ENCODE results near the gene POMT1. TPM values are rescaled to one million over a fixed set of nuclear protein-coding genes. Genes with fewer than 3 reads are reported as not detected.
A peak's percentile ranks its signal among the peaks of the same experiment; 100 is the strongest.

POMT1 gene
- total and polyA plus RNA-seq, 2 experiments from 2014 or later = 20.2 to 32.4 TPM

DNA sequence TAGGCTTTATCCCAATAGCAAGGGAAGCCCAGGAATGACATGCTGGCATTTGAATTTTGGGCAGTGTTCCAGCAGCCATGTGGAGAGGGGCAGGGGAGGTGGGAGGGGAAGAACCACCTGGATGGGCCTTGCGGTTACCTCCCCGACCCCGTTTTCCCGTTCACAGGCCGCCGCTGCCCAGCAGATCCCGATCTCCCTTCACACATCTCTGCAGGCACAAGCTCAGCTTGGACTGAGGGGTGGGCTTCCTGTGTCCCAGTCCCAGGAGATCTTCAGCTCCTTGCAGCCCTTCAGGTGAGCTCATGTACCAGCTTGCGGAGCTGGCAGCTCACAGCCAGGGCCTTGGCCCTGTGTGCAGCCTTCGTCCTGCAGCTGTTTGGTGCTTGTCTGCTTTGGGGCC lies 15.7 kb upstream of the POMT1 start:
- DNase-seq (ENCODE audit: low spot score) = no peak
- Histone ChIP-seq H3K79me2 (replicated peaks; ENCODE audit: insufficient read depth) (no peaks in the 10 kb centered on the region; the same call in 1 of the 2 replicates), H4K20me1 (replicated peaks; ENCODE audit: insufficient read depth) (peaks cover 9% of the 10 kb centered on the region), H3K9me2 (ENCODE audit: insufficient read depth) (no peaks in the 10 kb centered on the region), H3K27me3 (ENCODE audit: insufficient read depth) (no peaks in the 10 kb centered on the region), H3F3A (replicated peaks; ENCODE audit: low read depth) (peaks cover 36% of the 10 kb centered on the region), H3K27ac (ENCODE audit: low read depth) (0 out of 2 replicates have a peak overlapping the region, but pooled peaks have one; percentile 63), H2AFZ (no peak overlapping the region), H3K4me3 (no peak overlapping the region), H3K36me3 (ENCODE audit: insufficient read depth) (peaks cover 55% of the 10 kb centered on the region), H3K4me2 (no peak overlapping the region), H3K4me1 (ENCODE audit: insufficient read depth) (no peaks in the 10 kb centered on the region)
- Mint-ChIP-seq H3K27ac (no peak overlapping the region), H3K9me3 (no peaks in the 10 kb centered on the region), H3K36me3 (ENCODE audit: low read depth) (peaks cover 100% of the 10 kb centered on the region), H3K27me3 (ENCODE audit: insufficient read depth, low read depth, poor library complexity) (peaks cover 33% of the 10 kb centered on the region), H3K4me3 (no peak overlapping the region), H3K4me1 (no peaks in the 10 kb centered on the region; the same call in 2 of the 3 replicates)
- TF ChIP-seq CREB1 (CRISPR knock-in tag; IDR thresholded peaks at IDR 0.05; ENCODE audit: low read depth) (no peak), JUNB (IDR thresholded peaks at IDR 0.05; ENCODE audit: unreplicated experiment) (no peak), ZNF331 (CRISPR knock-in tag; IDR thresholded peaks at IDR 0.05; ENCODE audit: low read depth) (no peak), POLR2AphosphoS5 (IDR thresholded peaks at IDR 0.05; ENCODE audit: low read depth) (no peak; the same call in 1 of the 2 replicates), STAT1 (IDR thresholded peaks at IDR 0.05; ENCODE audit: unreplicated experiment) (no peak)
- TF ChIP-seq, protein P1, sequence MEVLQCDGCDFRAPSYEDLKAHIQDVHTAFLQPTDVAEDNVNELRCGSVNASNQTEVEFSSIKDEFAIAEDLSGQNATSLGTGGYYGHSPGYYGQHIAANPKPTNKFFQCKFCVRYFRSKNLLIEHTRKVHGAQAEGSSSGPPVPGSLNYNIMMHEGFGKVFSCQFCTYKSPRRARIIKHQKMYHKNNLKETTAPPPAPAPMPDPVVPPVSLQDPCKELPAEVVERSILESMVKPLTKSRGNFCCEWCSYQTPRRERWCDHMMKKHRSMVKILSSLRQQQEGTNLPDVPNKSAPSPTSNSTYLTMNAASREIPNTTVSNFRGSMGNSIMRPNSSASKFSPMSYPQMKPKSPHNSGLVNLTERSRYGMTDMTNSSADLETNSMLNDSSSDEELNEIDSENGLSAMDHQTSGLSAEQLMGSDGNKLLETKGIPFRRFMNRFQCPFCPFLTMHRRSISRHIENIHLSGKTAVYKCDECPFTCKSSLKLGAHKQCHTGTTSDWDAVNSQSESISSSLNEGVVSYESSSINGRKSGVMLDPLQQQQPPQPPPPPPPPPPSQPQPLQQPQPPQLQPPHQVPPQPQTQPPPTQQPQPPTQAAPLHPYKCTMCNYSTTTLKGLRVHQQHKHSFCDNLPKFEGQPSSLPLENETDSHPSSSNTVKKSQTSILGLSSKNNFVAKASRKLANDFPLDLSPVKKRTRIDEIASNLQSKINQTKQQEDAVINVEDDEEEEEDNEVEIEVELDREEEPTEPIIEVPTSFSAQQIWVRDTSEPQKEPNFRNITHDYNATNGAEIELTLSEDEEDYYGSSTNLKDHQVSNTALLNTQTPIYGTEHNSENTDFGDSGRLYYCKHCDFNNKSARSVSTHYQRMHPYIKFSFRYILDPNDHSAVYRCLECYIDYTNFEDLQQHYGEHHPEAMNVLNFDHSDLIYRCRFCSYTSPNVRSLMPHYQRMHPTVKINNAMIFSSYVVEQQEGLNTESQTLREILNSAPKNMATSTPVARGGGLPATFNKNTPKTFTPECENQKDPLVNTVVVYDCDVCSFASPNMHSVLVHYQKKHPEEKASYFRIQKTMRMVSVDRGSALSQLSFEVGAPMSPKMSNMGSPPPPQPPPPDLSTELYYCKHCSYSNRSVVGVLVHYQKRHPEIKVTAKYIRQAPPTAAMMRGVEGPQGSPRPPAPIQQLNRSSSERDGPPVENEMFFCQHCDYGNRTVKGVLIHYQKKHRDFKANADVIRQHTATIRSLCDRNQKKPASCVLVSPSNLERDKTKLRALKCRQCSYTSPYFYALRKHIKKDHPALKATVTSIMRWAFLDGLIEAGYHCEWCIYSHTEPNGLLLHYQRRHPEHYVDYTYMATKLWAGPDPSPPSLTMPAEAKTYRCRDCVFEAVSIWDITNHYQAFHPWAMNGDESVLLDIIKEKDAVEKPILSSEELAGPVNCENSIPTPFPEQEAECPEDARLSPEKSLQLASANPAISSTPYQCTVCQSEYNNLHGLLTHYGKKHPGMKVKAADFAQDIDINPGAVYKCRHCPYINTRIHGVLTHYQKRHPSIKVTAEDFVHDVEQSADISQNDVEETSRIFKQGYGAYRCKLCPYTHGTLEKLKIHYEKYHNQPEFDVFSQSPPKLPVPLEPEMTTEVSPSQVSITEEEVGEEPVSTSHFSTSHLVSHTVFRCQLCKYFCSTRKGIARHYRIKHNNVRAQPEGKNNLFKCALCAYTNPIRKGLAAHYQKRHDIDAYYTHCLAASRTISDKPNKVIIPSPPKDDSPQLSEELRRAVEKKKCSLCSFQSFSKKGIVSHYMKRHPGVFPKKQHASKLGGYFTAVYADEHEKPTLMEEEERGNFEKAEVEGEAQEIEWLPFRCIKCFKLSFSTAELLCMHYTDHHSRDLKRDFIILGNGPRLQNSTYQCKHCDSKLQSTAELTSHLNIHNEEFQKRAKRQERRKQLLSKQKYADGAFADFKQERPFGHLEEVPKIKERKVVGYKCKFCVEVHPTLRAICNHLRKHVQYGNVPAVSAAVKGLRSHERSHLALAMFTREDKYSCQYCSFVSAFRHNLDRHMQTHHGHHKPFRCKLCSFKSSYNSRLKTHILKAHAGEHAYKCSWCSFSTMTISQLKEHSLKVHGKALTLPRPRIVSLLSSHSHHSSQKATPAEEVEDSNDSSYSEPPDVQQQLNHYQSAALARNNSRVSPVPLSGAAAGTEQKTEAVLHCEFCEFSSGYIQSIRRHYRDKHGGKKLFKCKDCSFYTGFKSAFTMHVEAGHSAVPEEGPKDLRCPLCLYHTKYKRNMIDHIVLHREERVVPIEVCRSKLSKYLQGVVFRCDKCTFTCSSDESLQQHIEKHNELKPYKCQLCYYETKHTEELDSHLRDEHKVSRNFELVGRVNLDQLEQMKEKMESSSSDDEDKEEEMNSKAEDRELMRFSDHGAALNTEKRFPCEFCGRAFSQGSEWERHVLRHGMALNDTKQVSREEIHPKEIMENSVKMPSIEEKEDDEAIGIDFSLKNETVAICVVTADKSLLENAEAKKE (CRISPR knock-in tag; IDR thresholded peaks at IDR 0.05) = no peak
- TF ChIP-seq, protein P2, sequence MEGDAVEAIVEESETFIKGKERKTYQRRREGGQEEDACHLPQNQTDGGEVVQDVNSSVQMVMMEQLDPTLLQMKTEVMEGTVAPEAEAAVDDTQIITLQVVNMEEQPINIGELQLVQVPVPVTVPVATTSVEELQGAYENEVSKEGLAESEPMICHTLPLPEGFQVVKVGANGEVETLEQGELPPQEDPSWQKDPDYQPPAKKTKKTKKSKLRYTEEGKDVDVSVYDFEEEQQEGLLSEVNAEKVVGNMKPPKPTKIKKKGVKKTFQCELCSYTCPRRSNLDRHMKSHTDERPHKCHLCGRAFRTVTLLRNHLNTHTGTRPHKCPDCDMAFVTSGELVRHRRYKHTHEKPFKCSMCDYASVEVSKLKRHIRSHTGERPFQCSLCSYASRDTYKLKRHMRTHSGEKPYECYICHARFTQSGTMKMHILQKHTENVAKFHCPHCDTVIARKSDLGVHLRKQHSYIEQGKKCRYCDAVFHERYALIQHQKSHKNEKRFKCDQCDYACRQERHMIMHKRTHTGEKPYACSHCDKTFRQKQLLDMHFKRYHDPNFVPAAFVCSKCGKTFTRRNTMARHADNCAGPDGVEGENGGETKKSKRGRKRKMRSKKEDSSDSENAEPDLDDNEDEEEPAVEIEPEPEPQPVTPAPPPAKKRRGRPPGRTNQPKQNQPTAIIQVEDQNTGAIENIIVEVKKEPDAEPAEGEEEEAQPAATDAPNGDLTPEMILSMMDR (conservative IDR thresholded peaks at IDR 0.05; ENCODE audit: low read depth in 2 of 2) = no peak
- ATAC-seq = no peak

Data from GM23338 (cell line).